ENCODE data around the gene RSPRY1.

DNA sequence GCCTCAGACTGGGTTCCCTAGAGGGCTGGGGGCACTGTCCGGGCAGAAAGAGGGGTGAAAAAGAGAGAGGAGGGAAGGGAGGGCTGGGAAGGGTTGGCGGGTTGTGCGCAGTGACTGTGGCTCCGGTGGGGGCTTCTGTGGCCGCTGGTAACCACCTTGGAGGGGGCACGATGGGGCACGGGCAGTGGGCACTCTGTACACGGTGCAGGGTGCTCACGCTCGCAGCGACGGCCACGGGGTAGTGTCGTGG lies 97.8 kb downstream of the RSPRY1 start:
- TF ChIP-seq GATA2 (IDR thresholded peaks at IDR 0.05; ENCODE audit: low read depth, low read length) = no peak
- no peak for TF ChIP-seq GATA3 (IDR thresholded peaks at IDR 0.05; ENCODE audit: low read depth, low read length)
